ENCODE data around the gene AKTIP.
"Not testable (repeated sequence)": the region's sequence is repeated elsewhere in the genome, so short reads cannot be mapped to it uniquely, and the experiment has no call there.

The AKTIP gene

GRCh38 chr16:53515811-53516210 is 12.8 kb upstream of the AKTIP start:
- no peak for DNase-seq (ENCODE audit: low read depth)

- peak; percentile 95 for DNase-seq (ENCODE audit: low read depth)
Measured at GRCh38 chr16:53515259-53515658, 12.2 kb upstream of the AKTIP start.

- DNase-seq (ENCODE audit: low read depth) = not testable (repeated sequence)
Measured at GRCh38 chr16:53512795-53513194, 9.8 kb upstream of the AKTIP start.

- DNase-seq (ENCODE audit: low read depth) = no peak
Measured at GRCh38 chr16:53511403-53512280, 8.6 kb upstream of the AKTIP start.

GRCh38 chr16:53511084-53511402 is 8.0 kb upstream of the AKTIP start:
- DNase-seq (ENCODE audit: low read depth) = no peak

GRCh38 chr16:53510704-53511070 is 7.7 kb upstream of the AKTIP start:
- no peak for DNase-seq (ENCODE audit: low read depth)

- DNase-seq (ENCODE audit: low read depth) = peak; percentile 63
Measured at GRCh38 chr16:53509906-53510703, 7.1 kb upstream of the AKTIP start.

GRCh38 chr16:53507464-53508179 is 4.6 kb upstream of the AKTIP start:
- DNase-seq (ENCODE audit: low read depth) = no peak

- no peak for DNase-seq (ENCODE audit: low read depth)
Measured at GRCh38 chr16:53506254-53506653, 3.2 kb upstream of the AKTIP start.

GRCh38 chr16:53504665-53505064 is 1.7 kb upstream of the AKTIP start:
- DNase-seq (ENCODE audit: low read depth) = peak; percentile 79

- peak; percentile 70 for DNase-seq (ENCODE audit: low read depth)
Measured at GRCh38 chr16:53503991-53504663, 1.1 kb upstream of the AKTIP start.

GRCh38 chr16:53503270-53503923 is 388 bp upstream of the AKTIP start:
- DNase-seq (ENCODE audit: low read depth) = peak; percentile 100

GRCh38 chr16:53501216-53501859 is 1.7 kb downstream of the AKTIP start:
- DNase-seq (ENCODE audit: low read depth) = peak; percentile 50

GRCh38 chr16:53498984-53499383 is 4.0 kb downstream of the AKTIP start:
- DNase-seq (ENCODE audit: low read depth) = no peak

GRCh38 chr16:53495325-53495724 is 7.7 kb downstream of the AKTIP start:
- no peak for DNase-seq (ENCODE audit: low read depth)

GRCh38 chr16:53494636-53495035 is 8.4 kb downstream of the AKTIP start:
- DNase-seq (ENCODE audit: low read depth) = no peak

- DNase-seq (ENCODE audit: low read depth) = no peak
Measured at GRCh38 chr16:53492503-53492902, 10.5 kb downstream of the AKTIP start.

- DNase-seq (ENCODE audit: low read depth) = no peak
Measured at GRCh38 chr16:53489755-53490154, 13.3 kb downstream of the AKTIP start.

GRCh38 chr16:53486230-53486629 is 16.8 kb downstream of the AKTIP start:
- no peak for DNase-seq (ENCODE audit: low read depth)

GRCh38 chr16:53484542-53484941 is 18.5 kb downstream of the AKTIP start:
- DNase-seq (ENCODE audit: low read depth) = no peak

- DNase-seq (ENCODE audit: low read depth) = peak; percentile 54
Measured at GRCh38 chr16:53482123-53482522, 20.9 kb downstream of the AKTIP start.

Data from iris pigment epithelial cell (primary cell).